ENCODE data around the gene PPP1CA. TPM values are rescaled to one million over a fixed set of nuclear protein-coding genes. Genes with fewer than 3 reads are reported as not detected.

PPP1CA gene
- total RNA-seq, 1 experiment from 2014 or later: 339 TPM

DNA sequence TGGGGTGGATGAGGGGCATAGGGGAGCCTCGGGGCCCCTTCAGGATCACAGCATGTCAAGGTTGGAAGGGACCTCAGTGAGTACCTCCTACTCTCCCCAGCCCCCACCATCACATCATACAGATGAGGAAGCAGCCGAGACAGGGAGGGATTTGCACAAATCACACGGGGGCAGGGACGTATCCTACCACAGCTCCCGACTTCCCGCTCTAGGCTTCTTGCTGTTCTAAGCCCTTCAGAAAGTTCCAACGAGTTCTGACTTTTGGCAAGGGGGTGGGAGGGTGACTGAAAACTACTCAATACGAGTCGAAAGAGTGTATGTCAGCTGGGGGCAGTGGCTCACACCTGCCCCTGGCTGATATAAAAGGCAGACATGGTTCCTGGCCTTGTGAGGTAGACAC lies 14.6 kb downstream of the PPP1CA start:
- no peak for DNase-seq (ENCODE audit: low read depth)

GRCh38 chr11:67384851-67385366 lies 16.7 kb downstream of the PPP1CA start:
- DNase-seq (ENCODE audit: low read depth): peak; percentile 71

DNA sequence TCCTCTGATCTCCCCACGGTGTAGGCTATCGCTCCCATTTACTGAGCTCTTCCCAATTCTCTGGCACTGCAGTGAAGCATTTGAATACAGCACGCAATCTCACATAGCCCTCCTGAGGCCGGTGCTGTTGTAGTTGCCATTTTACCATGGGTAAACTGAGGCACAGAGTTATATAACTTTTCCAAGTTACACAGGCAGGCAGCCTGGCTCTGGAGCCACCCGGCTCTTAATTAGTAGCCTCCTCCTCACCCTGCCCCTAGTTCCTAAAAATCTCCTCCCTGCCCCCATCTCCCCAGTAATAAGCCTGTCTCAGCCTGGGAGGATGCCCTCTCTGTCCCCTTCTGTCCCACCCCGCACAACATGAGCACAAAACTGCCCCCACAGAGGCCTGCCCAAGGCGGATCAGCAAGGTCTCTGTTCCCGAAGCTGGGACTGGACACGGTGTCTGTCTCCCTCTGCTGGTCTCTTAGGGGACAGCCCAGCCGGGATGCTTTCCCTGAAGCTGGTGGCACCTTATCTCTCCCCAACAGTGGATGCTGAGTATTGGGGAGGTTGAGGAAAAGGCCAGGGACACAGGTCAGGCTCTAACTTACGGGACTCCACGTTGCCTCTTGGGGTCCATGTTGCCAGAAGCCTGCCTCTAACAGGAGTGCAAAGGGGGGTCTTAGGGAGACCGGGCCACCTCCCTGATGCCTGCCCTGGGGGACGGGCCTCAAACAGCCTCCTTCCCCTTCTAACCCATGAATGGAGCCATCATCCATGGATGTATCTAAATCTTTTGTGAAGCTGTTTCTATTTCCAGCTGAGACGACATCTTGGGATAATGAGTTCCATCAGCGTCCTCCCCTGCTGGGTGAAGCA lies 19.2 kb downstream of the PPP1CA start:
- peak; percentile 70 for DNase-seq (ENCODE audit: low read depth)

- no peak for DNase-seq (ENCODE audit: low read depth)
Observed at GRCh38 chr11:67381244-67381972, 20.2 kb downstream of the PPP1CA start.

DNA sequence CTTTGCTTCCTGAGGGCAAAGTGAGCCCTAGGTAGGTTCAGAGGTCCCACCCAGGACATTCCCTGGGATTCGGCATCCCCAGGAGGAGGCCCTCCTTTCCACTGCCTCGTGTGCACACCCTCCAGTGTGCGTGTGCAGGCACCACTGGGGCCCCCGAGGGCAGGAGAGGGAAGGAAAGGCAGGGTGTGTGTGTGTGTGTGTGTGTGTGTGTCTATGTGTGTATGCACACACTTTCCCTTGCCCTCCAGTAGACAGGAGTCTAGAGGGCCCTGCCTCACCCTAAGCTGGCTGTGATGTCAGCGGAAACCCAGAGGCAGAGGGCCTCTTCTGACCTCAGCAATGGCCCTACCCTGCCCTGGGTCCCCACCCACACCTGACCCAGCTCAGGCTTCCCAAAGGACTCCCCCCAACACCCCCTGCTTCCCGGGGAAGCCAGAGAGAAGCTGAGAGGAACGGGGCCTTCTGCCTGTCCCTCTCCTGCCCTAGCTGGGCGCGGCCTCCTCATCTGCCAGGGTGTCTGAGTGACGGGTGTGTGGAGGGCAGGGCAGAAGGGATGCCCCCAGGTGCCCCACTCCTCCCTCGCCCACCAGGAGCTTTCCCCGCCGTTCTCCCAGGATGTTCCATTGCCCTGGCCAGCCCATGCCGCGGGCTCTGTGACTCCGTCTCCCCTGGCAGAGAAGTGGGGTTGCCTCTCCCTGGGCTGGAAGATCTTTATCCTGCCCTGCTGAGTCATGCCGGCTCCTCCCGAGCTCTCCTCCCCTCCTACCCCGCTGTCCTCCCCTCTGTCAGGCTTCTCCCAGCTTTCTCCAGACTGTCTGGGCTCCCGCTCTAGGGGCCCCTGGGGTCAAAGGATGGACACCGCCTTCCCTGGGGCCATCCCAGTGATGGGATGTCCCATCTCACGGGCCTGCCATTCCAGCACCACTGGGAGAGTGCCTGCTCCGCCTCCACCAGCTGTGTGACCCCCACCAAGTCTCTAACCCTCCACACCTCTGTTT lies 22.3 kb downstream of the PPP1CA start:
- DNase-seq (ENCODE audit: low read depth): peak; percentile 54

GRCh38 chr11:67378544-67378943 lies 23.1 kb downstream of the PPP1CA start:
- DNase-seq (ENCODE audit: low read depth): no peak

DNA sequence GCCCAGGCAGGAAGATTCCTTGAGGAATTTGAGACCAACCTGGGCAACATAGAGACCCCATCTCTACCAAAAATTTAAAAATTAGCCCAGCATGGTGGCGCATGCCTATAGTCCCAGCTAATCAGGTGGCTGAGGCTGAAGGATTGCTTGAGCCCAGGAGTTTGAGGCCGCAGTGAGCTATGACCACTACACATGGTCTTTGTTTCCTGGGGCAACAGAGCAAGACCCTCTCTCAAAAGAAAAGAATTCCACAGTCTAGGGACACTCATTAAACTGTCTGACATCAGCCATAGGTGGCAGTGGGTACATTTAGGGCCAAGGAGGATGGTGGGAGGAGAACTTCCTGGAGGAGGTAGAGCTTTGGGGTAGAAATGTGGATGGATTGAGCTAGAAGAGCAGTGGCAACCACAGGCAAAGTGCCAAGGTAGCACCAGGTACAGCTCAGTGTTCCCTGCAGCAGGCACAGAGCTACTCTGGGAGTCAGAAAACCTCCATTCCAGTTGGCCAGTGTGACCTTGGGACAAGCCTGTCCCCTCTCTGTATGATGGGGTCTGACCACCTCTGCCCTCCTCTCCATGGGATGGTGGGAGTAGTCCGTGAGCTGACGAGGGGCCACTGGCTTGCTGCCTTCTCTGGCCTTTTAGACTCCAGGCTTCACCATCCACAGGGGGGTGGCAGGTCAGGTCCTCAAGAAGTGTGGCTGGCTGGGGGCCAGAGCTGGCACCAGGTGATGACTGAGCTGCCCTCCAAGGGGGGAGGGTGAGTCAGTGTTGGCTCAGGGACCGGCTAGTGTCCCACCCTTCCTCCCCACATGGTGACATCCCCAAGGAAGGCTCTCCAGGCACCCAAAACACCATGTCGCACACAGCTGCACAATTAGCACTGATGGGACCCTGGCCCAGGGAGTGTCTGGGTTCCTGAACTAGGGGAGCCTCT lies 24.5 kb downstream of the PPP1CA start:
- DNase-seq (ENCODE audit: low read depth): no peak

DNA sequence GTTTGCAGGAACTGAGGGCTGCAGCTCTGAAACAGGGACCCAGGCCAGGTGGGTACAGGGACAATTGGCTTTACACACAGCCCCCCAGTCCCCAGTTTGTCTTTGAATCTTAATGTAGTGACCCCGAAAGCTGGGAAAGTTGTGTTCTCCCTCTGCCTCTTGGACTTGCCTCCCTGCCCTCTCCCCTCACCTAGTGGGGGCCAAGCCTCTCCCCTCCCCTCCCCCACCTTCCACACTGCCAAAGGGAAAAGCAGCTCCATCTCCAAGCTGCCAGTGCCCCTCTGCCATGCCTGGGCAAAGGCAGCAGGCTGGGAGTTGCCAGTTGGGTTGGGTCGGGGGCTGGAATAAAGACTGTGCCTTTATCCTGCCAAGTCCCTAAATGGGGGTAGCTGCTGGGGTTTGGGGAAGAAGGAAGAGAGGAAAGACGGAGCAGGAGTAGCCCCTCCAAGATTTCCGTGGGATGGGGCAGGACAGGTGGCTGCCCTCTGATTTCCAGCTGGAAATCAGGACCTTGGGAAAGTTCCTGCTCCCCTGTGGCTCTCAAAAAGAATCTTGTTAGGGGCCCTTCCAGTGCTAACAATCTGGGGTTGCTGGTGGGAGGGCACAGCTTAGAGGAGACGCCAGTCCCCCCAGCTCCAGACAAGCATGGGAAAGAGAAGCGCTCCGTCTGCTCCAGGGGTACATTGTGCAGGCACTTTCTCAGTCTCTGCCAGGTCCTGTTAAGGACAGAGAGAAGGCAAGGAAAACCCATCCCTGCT lies 25.4 kb downstream of the PPP1CA start:
- no peak for DNase-seq (ENCODE audit: low read depth)

- DNase-seq (ENCODE audit: low read depth): no peak
Observed at GRCh38 chr11:67375320-67376055, 26.2 kb downstream of the PPP1CA start.

- no peak for DNase-seq (ENCODE audit: low read depth)
Observed at GRCh38 chr11:67374571-67375281, 26.9 kb downstream of the PPP1CA start.

DNA sequence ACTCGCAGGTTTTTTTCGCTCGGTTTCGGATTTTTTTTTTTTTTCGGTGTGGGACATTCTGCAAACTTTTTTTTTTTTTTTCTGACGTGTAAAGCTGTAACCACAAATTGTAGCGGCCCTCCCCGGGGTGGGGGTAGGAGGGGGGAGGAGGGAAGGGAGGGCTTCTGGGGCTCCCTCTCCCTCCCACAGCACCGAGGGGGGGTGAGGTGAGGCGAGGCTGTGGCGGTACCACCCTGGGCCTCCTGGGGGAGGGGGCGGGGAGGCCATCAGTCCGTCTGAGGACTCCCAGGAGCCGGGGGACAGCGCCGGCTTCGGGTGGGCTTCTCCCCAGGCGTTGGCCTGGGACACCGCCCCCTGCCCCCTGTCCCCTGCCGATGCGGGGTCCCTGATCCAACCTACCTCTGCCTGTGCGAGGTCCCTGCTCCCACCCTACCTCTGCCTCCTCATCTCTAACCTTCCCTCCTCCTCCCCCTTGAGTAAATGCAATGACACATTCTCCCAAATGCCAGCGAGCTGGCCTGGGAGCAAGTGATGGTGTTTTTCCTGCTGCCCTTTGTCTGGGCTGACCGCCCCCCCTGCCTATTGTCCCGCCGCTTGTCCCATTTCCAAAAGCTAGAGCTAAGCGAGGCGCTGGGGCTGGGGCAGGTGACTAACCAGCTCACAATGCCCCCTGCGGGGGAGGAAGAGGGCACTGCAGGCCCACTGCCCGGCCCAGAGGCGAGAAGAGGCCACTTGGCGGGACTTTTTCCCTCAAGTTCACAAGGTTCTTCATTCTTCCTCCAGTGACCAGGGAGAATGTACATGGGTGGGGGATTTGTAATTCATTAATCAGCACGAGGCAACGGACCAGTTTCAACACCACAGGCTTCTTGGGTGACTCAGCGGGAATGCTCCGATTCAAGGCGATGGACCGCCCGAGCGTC lies 27.7 kb downstream of the PPP1CA start:
- peak; percentile 98 for DNase-seq (ENCODE audit: low read depth)

DNA sequence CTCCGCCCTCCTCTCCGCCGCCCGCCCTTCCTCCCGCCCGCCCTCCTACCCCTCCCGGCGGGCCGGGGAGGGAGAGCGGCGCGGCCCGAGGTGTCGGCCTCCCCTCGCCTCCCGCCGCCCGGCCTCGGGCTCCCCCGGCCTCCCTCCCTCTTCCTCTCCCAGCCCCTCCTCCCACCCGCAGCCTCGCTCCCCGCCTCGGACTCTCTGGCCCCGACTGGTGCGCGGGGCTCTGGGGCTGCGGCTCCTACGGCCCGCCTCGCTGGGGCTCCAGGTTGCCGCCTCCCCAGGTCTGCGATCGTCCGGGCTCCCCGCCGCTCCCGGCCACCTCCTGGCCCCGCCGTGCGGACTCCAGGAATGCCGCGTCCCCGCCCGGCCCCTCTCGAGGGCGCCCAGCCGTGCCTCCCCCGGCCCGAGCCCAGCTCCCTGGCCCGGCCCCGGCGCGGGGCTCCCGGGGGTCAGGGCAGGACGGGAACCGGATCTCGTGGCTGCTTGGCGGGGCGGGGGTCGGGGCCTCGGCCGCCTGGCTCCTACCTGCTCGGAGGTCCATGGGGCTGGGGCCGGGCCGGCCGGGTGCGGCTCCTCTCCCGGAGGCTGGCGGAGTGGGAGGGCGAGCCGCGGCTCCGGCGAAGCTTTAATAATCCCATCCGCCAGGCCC lies 28.5 kb downstream of the PPP1CA start, which contains the start of gene CLCF1:
Gene CLCF1 (minus strand): TSS at position 606 of the 655 bp plus-strand sequence. CDS start 59 bp downstream, at position 547.
- no peak for DNase-seq (ENCODE audit: low read depth)

DNA sequence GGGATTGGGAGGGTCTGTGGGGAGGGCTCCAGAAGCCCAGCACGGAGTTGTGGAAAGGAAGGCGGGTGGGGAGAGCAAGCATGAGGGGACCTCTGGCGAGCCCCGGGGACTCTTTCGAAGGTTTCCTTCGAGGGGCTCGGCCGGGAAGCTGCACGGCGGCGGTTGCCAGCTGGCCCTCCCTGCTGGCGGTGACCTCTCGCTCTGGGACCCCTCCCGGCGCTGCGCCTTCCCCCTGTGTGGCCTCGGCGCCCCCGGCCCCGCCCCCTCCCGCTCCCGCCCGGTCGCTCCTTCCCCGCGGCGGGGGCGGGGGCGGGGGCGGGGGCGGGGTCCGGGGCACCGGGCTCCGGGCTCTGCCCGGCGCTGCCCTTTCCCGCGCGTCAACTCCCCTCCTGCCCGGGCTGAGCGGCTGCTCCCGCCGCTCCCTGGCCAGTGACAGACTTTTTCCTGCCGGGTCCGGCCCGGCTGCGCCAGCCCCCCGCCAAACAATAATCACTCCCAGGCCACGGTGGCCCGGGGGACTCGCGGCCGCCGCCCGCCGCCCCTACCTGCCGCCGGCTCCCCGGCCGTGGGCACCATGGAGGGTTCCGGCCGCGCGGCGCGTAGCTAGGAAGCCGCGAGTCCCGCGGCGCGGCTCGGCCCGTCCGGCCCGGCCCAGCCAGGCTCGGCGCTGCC lies 29.2 kb downstream of the PPP1CA start:
- DNase-seq (ENCODE audit: low read depth): no peak

DNA sequence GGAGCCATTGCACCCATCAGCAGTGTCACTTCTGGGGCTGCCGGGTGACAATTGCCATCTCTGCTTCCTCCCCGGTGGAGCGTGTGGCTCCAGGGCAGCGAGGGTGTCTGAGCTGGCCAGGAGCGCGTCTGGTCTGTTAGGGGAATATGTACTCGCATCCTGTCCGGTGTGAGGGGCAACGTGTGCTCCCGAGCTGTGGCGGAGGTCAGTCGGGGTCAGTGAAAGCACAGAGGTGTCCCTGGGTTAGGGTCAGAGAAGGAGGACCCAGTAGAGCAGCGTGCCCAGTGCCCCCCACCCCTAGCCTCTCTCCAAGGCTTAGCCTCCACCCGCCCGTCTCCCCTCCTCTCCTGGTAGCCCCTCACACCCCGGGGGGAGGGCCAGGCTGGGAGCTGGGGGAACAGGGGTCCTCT lies 29.7 kb downstream of the PPP1CA start:
- DNase-seq (ENCODE audit: low read depth): no peak

DNA sequence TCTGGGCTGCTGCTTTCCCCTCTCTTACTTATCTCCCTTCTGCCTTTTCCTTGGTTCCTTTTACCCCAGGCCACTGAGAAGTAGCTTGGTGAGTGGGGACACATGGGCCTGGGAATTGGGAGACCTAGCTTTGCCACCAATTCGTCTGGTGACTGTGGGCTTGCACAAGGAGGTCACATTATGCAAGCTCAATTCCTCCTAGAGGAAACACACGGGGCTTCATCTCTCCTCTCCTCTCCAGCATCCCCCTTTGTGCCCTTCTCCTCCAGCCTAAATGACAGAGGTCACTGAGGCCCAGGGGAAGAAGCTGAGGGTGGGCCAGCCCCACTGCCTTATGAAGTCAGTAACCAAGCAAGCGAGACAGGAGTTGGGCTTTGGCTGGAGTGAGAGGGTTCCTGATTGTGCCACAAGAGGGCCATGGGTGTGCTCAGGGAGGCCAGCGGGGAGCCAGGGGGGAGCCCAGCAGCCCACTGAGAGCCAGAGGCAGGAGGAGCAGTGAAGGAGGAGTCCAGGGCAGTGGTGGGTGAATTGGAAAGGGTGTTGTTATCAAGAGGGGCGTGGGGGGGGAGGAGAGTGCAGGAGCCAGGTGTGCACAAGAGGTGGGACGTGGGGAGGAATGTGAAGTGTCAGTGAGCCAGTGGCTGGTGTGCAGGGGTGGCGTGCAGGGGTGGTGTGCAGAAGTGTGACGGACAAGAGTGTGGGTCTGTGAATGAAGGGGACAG lies 30.3 kb downstream of the PPP1CA start:
- DNase-seq (ENCODE audit: low read depth): no peak

Measured in HT1080 (cell line).